ENCODE data around the gene TNMD. TPM values are rescaled to one million over a fixed set of nuclear protein-coding genes. Genes with fewer than 3 reads are reported as not detected.

TNMD gene
- polyA plus RNA-seq, 1 of the 3 experiments (the other 2 are of a cell fraction), result not detected

GRCh38 chrX:100643956-100644860 lies 59.5 kb downstream of the TNMD start, which contains the start of gene SRPX2:
SRPX2 (plus strand) TSS chrX:100644199; CDS start chrX:100646323, 2,124 bp downstream.
- Histone ChIP-seq H3K9me3 (no peaks in the 10 kb centered on the region), H3K27ac (ENCODE audit: low read depth in 2 of 2, low read length in 1 of 2) (peak within 1 kb of the TSS in 1 of 2 experiments; percentile 70; a peak in 2 of 4 replicates), H3K27me3 (ENCODE audit: insufficient read depth) (0 out of 2 replicates have a peak, but pooled peaks cover 4% of the 10 kb centered on the region), H3K79me2 (ENCODE audit: insufficient read depth) (no peaks in the 10 kb centered on the region), H3K9ac (peak within 1 kb of the TSS; percentile 39; the same call in 1 of the 2 replicates), H3K36me3 (replicated peaks in 1 of 2; ENCODE audit: control insufficient read depth in 1 of 2, insufficient read depth in 2 of 2, low read length in 1 of 2) (no peaks in the 10 kb centered on the region), H2AFZ (ENCODE audit: low read depth) (peak within 1 kb of the TSS; percentile 16; the same call in 1 of the 2 replicates), H4K20me1 (ENCODE audit: insufficient read depth) (no peaks in the 10 kb centered on the region), H3F3A (replicated peaks; ENCODE audit: insufficient read depth) (no peaks in the 10 kb centered on the region), H3K4me2 (peak within 1 kb of the TSS; percentile 63), H3K4me1 (ENCODE audit: control insufficient read depth in 1 of 2, insufficient read depth in 2 of 2, low read depth in 1 of 2, low read length in 1 of 2) (peaks cover 0 to 14% of the 10 kb centered on the region in 2 experiments; a peak in 1 of 4 replicates), H3K4me3 (ENCODE audit: low read depth in 2 of 2, low read length in 1 of 2) (peak within 1 kb of the TSS in 1 of 2 experiments; percentile 45; a peak in 1 of 4 replicates), H3K9me2 (no peaks in the 10 kb centered on the region)
- ChIA-PET CTCF (interaction anchor here (1.5 to 3.8 kb wide), 3 partner anchors 10 to 132 kb away, joined by 4 to 13 read pairs (median 10); no protein-coding TSS in a partner anchor), POLR2A (no interaction called here)
- no peak for DNase-seq
- WGBS (ENCODE audit: low lambda C conversion rate), result 18% methylated on average over 11 of the region's 11 CpGs
- no peak for TF ChIP-seq RCOR1 (IDR thresholded peaks at IDR 0.05; ENCODE audit: low read length)
- peak; percentile 56 for TF ChIP-seq TCF12 (IDR thresholded peaks at IDR 0.05)
- TF ChIP-seq EZH2phosphoT487 (IDR thresholded peaks at IDR 0.05; ENCODE audit: borderline replicate concordance, low read depth), result no peak
- no peak for TF ChIP-seq USF2 (IDR thresholded peaks at IDR 0.05; ENCODE audit: borderline replicate concordance, low read depth, low read length)
- peak; percentile 39; the same call in 1 of the 2 replicates for TF ChIP-seq PBX3 (IDR thresholded peaks at IDR 0.05)
- TF ChIP-seq ELF1 (IDR thresholded peaks at IDR 0.05), result no peak
- TF ChIP-seq JUND (IDR thresholded peaks at IDR 0.05), result peak; percentile 70
- TF ChIP-seq, protein P1, sequence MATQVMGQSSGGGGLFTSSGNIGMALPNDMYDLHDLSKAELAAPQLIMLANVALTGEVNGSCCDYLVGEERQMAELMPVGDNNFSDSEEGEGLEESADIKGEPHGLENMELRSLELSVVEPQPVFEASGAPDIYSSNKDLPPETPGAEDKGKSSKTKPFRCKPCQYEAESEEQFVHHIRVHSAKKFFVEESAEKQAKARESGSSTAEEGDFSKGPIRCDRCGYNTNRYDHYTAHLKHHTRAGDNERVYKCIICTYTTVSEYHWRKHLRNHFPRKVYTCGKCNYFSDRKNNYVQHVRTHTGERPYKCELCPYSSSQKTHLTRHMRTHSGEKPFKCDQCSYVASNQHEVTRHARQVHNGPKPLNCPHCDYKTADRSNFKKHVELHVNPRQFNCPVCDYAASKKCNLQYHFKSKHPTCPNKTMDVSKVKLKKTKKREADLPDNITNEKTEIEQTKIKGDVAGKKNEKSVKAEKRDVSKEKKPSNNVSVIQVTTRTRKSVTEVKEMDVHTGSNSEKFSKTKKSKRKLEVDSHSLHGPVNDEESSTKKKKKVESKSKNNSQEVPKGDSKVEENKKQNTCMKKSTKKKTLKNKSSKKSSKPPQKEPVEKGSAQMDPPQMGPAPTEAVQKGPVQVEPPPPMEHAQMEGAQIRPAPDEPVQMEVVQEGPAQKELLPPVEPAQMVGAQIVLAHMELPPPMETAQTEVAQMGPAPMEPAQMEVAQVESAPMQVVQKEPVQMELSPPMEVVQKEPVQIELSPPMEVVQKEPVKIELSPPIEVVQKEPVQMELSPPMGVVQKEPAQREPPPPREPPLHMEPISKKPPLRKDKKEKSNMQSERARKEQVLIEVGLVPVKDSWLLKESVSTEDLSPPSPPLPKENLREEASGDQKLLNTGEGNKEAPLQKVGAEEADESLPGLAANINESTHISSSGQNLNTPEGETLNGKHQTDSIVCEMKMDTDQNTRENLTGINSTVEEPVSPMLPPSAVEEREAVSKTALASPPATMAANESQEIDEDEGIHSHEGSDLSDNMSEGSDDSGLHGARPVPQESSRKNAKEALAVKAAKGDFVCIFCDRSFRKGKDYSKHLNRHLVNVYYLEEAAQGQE (IDR thresholded peaks at IDR 0.05; ENCODE audit: low read depth, low read length), result no peak
- TF ChIP-seq, protein P2, sequence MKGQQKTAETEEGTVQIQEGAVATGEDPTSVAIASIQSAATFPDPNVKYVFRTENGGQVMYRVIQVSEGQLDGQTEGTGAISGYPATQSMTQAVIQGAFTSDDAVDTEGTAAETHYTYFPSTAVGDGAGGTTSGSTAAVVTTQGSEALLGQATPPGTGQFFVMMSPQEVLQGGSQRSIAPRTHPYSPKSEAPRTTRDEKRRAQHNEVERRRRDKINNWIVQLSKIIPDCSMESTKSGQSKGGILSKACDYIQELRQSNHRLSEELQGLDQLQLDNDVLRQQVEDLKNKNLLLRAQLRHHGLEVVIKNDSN (IDR thresholded peaks at IDR 0.05; ENCODE audit: borderline replicate concordance, low read depth), result no peak
- TF ChIP-seq YY1 (IDR thresholded peaks at IDR 0.05; ENCODE audit: low read depth), result no peak
- no peak for TF ChIP-seq GATA2 (CRISPR knock-in tag; IDR thresholded peaks at IDR 0.05)
- no peak for TF ChIP-seq IRF3 (IDR thresholded peaks at IDR 0.05; ENCODE audit: low read depth, low read length)
- TF ChIP-seq SMC3 (IDR thresholded peaks at IDR 0.05; ENCODE audit: low read depth, low read length), result no peak
- TF ChIP-seq RXRA (IDR thresholded peaks at IDR 0.05; ENCODE audit: borderline replicate concordance, low read depth), result no peak
- TF ChIP-seq CTCF (IDR thresholded peaks at IDR 0.05), result no peak
- no peak for TF ChIP-seq RAD21 (IDR thresholded peaks at IDR 0.05; ENCODE audit: low read length)
- TF ChIP-seq FOSL2 (IDR thresholded peaks at IDR 0.05; ENCODE audit: borderline replicate concordance, low read depth), result peak; percentile 88; the same call in 1 of the 2 replicates
- TF ChIP-seq POLR2AphosphoS5 (IDR thresholded peaks at IDR 0.05; ENCODE audit: low read depth, low read length), result no peak
- no peak for TF ChIP-seq GABPA (IDR thresholded peaks at IDR 0.05; ENCODE audit: low read depth)
- TF ChIP-seq SIN3A (IDR thresholded peaks at IDR 0.05; ENCODE audit: borderline replicate concordance, low read depth, low read length), result no peak
- TF ChIP-seq EP300 (IDR thresholded peaks at IDR 0.05; ENCODE audit: borderline replicate concordance in 1 of 2, low read depth in 1 of 2, low read length in 1 of 2), result no peak
- TF ChIP-seq FOXM1 (IDR thresholded peaks at IDR 0.05; ENCODE audit: low read depth), result no peak
- TF ChIP-seq CHD2 (IDR thresholded peaks at IDR 0.05; ENCODE audit: low read length, partially characterized antibody), result no peak
